GM18909 (cell line): ENCODE results near the gene ARHGAP23.
A peak's percentile ranks its signal among the peaks of the same experiment; 100 is the strongest.
"Not testable (repeated sequence)": the region's sequence is repeated elsewhere in the genome, so short reads cannot be mapped to it uniquely, and the experiment has no call there.

Experiments
- ATAC-seq: cut with Tn5 transposase; IDR thresholded peaks from one replicate; pipeline ENCODE4 v1.9.1; 2021; ENCODE audit warnings: mild to moderate bottlenecking; ENCODE audit not compliant: unreplicated experiment, poor library complexity

The ARHGAP23 gene

DNA sequence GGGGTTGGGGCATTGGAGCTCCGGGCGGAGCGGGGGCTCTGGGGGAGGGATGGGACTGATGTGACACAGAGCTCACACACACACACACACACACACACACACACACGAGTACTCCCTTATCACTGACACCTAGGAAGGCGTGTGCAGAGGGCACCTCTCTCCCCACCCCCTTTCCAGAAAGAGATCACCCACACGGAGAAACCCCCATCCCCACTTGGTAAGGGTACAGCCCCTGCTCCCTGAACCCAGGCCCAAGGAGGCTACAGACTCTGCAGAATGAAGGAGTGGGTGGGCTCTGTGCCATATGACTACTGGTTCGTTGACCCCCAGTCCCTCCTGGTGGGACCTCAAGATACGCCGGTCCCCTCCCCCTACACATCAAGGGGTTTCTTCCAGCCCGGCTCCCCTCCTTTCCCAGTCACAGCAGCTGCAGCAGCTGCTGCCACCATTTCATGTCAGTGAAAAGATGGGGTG is 8.7 kb upstream of the ARHGAP23 start:
- ATAC-seq = no peak

GRCh38 chr17:38420518-38420917 is 7.7 kb upstream of the ARHGAP23 start:
- ATAC-seq = no peak

DNA sequence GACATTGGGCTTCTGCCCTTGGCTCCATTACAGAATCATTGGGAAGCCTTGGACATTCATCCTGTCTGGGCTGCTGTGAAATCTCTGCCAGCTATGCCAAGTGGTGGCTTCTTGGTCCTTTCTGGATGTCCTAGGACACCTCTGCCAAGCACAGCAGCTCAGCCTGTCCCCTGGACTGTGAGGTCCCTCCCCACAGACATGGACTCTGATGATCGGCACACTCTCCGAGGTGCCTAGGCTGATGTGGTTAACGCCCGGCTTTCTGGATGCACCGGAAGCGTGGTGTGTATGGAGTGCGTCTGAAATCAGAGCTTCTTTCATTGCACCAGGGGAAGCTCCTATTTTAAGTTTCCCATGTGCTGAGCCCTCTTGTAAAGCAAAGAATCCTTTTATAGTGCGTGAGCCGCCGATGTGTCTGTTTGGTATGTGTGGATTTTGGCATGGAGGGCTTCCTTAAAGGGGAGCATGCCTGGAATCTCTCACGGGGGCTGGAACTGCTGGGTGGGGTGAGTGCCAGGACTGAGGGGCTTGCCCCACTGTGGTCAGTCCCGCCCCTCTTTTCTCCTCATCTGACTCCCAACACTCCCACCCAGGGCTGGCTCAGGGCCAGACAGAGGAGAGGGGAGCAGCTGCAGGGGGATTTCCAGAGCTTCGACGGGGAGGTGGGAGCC is 7.0 kb upstream of the ARHGAP23 start:
- no peak for ATAC-seq

- no peak for ATAC-seq
Observed at GRCh38 chr17:38421871-38422827, 6.1 kb upstream of the ARHGAP23 start.

- no peak for ATAC-seq
Observed at GRCh38 chr17:38424297-38424972, 3.8 kb upstream of the ARHGAP23 start.

DNA sequence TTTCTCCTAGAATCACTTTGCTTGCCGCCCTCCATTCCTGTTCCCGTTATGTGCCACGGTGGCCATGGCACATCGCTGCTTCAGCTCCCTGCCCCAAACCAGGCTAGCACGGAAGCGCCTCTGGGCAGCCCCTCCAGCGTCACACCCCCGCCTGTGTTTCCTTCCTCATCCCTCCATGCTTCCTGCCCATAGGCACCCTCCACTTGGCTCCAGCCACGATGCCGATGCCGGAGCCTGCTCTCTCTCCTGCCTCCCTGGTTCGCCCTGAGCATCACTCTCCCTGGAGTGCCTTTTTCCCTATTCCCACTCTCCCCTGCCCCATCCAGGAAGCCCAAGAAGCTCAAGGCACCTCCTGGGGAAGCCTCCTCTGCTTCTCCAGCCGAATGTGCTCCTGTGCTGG is 3.2 kb upstream of the ARHGAP23 start:
- no peak for ATAC-seq

GRCh38 chr17:38425744-38426143 is 2.5 kb upstream of the ARHGAP23 start:
- no peak for ATAC-seq

GRCh38 chr17:38426441-38426840 is 1.8 kb upstream of the ARHGAP23 start:
- no peak for ATAC-seq

DNA sequence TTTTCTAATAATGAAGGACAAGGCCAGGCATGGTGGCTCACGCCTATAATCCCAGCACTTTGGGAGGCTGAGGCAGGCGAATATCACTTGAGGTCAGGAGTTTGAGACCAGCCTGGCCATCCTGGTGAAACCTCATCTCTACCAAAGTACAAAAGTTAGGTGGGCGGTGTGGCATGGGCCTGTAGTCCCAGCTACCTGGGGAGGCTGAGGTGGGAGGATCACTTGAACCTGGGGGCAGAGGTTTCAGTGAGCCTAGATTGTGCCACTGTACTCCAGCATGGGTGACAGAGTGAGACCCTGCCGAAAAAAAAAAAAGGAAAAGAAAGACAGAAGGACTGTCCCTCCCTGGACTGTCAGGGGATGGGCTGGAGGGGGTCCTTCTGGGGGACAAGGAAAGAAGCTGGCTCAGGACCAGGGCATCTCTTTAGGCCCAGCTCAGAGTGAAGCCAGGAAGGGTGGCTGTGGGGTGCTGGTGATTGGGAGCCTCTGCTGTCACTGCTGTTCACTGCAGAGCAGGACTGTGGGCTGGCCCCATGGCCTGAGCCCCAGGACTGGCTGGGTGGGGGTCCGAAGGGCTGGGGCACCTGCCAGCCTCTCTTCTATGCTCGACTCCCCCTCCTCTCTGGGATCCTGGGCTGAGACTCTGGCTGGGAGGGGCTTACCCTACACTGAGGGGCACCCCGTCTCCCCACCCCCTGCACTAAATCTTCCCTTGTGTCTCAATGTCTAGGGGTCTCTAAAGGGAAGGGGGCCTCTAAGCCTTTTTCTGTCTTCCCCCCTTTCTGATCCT is 909 bp upstream of the ARHGAP23 start:
- no peak for ATAC-seq

GRCh38 chr17:38428643-38429371 is 543 bp downstream of the ARHGAP23 start:
- peak; percentile 29 for ATAC-seq

DNA sequence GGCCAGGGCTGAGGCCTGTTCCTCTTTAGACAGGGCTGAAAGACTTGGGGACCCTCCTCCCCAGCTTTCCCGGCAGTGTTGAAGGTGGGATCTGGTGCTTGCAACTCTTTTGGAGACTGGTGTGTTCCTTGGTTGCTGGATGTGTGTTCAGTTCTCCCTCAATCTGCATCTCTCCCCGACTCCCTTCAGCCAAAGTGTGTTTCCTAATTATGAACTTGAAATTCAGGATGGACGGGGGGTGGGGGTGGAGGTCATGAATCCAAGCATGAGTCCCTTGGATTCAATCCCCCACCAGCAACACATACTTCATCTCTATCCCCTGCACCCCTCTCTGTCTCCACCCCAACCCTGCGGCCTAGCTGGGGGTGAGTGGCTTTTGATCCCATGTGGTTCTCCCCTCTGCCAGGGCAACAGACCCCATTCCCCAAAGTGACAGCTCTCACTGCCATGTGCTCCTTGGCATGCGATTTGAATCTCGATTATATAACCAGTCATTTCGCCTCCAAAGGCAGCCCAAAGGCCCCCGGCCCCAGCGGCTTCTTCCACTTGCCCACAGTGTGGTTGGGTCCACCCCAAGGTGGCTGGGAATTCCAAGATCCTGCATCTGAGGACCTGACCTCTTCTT is 1.3 kb downstream of the ARHGAP23 start:
- ATAC-seq = no peak

DNA sequence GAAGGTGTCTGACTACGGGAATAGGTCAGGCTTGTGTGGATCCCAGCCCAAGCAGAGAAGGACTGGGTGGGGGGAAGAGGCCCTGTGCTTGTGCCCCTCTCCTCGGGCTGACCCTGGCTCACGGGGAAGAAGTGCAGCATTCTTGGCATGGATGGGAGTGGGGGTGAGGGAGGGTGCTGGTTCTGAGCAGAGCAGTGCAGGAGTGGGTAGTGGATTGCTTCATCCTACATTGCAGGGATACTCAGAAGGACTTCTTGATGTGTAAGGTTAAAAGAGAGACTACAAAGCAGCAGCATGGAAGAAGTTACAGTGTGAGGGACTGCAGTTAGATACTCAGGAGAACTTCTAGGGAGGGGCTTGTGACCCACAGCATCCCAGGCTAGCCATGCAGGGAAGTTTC is 2.1 kb downstream of the ARHGAP23 start:
- ATAC-seq = no peak

- no peak for ATAC-seq
Observed at GRCh38 chr17:38430822-38431221, 2.6 kb downstream of the ARHGAP23 start.

- no peak for ATAC-seq
Observed at GRCh38 chr17:38431346-38432145, 3.3 kb downstream of the ARHGAP23 start.

DNA sequence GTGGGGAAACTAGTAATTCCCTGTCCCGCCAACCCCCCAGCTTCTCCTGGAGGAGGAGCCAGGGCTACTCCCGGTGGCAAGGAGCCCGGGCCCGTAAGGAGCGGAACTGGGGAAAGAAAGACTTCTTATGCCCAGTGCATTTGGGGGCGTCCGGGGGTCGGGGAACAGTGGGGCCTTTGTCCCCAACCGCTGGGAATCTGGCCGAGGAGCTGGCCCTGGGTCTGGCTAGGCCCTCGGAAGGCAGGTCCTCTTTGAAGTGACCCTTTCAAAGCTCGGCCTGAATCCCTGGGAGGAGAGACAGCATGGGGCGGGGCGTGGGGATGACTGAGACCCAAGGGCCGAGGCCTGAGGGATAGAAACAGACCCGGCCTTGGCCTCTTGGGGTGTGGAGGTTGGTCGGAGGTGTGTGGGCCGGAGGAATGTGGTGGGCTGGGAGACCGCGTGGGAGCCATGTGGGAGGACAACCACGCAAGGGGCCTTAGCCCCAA is 6.0 kb downstream of the ARHGAP23 start:
- ATAC-seq = no peak

GRCh38 chr17:38435795-38436194 is 7.5 kb downstream of the ARHGAP23 start:
- ATAC-seq = no peak

- ATAC-seq = no peak
Observed at GRCh38 chr17:38436386-38436785, 8.1 kb downstream of the ARHGAP23 start.

- not testable (repeated sequence) for ATAC-seq
Observed at GRCh38 chr17:38437313-38437712, 9.0 kb downstream of the ARHGAP23 start.
